BLaER1 treated with 17β-estradiol and CSF1 and Interleukin-3, amounts not matched to agents 10 nM and 100 nM (cell line): ENCODE results near the gene MBL2.

Source experiments
- H3K27ac ChIP-seq, 11 experiments: shearing (Covaris generic); formaldehyde crosslinking; 2 replicates each; pipeline ENCODE4 v1.8.1; 2022
- H3K27me3 ChIP-seq, 11 experiments: shearing (Covaris generic); formaldehyde crosslinking; 2 replicates each; pipeline ENCODE4 v1.8.1; 2022
- H3K36me3 ChIP-seq, 11 experiments: shearing (Covaris generic); formaldehyde crosslinking; 2 replicates each; pipeline ENCODE4 v1.8.1; 2022
- H3K4me1 ChIP-seq, 10 experiments: shearing (Covaris generic); formaldehyde crosslinking; 2 replicates each; pipeline ENCODE4 v1.8.1; 2022
- H3K4me2 ChIP-seq, 11 experiments: shearing (Covaris generic); formaldehyde crosslinking; 2 replicates each; pipeline ENCODE4 v1.8.1; 2022
- H3K4me3 ChIP-seq, 10 experiments: shearing (Covaris generic); formaldehyde crosslinking; 2 replicates each; pipeline ENCODE4 v1.8.1; 2022
- H3K9ac ChIP-seq, 11 experiments: shearing (Covaris generic); formaldehyde crosslinking; 2 replicates each; pipeline ENCODE4 v1.8.1; 2022
- H3K9me3 ChIP-seq, 11 experiments: shearing (Covaris generic); formaldehyde crosslinking; replicated peaks in 1 of 11; 2 replicates each; pipeline ENCODE4 v1.8.1; 2022
- H4K20me1 ChIP-seq, 11 experiments: shearing (Covaris generic); formaldehyde crosslinking; 2 replicates each; pipeline ENCODE4 v1.8.1; 2022
- Cebpa-rat ChIP-seq, 11 experiments: shearing (Covaris generic); IDR thresholded peaks; 2 replicates each; pipeline ENCODE4 v1.8.1; 2022

MBL2 gene

DNA sequence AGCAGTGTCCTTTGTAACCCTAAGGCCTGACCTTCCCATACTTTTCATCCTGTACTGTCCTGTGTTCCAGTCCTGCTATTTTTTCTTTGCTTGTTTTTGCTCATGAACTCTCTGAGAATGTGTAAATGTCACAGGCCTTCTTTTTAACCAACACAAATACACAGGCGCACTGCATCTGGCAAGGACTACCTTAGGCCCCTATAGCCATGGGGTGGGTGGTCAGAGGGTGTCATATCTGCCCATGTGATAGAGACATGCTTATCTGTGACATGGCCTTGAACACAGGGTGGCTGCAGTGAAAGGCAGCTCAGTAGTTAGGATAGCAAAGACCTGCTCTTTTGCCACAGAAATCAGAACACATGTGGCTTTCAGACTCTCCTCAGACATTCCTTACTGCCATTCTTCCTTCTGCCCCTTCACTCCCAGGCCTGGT is 3.9 kb upstream of the MBL2 start:
- Histone ChIP-seq H3K9ac (no peak overlapping the region), H3K27ac (no peak overlapping the region), H3K9me3 (peaks cover 0 to 13% (median 0%) of the 10 kb centered on the region in 11 experiments; a peak in 1 of 22 replicates), H3K36me3 (no peaks in the 10 kb centered on the region), H3K27me3 (no peaks in the 10 kb centered on the region), H3K4me2 (no peak overlapping the region), H3K4me3 (no peak overlapping the region), H4K20me1 (no peaks in the 10 kb centered on the region; a peak in 1 of 22 replicates), H3K4me1 (peaks cover 0 to 17% (median 5%) of the 10 kb centered on the region in 10 experiments; a peak in 7 of 20 replicates)
- TF ChIP-seq Cebpa-rat (IDR thresholded peaks at IDR 0.05) = no peak

DNA sequence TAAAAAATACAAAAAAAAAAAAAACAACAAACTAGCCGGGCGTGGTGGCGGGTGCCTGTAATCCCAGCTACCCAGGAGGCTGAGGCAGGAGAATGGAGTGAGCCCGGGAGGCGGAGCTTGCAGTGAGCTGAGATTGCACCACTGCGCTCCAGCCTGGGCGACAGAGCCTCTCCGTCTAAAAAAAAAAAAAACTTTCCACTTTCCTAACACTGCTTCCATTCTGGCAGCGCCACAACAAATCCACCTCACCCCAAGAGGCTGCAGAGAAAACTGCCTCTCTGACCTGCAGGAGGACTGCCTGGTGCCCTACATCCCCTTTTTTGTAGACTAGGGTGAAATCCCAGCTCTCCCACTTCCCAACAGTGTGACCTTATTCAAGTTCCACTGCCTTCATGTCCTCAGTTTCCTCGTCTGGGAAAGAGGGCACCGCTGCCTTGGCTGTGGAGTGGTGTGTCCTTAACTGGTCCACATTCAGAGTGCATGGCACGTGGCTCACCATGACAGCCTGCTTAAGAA is 2.6 kb upstream of the MBL2 start:
- Histone ChIP-seq H3K4me2 (no peak overlapping the region), H3K27ac (no peak overlapping the region), H3K27me3 (no peaks in the 10 kb centered on the region), H3K9me3 (peaks cover 0 to 13% (median 0%) of the 10 kb centered on the region in 11 experiments; a peak in 1 of 22 replicates), H3K36me3 (no peaks in the 10 kb centered on the region), H4K20me1 (no peaks in the 10 kb centered on the region; a peak in 1 of 22 replicates), H3K4me1 (peaks cover 0 to 21% (median 5%) of the 10 kb centered on the region in 10 experiments; a peak in 7 of 20 replicates), H3K4me3 (no peak overlapping the region), H3K9ac (no peak overlapping the region)
- TF ChIP-seq Cebpa-rat (IDR thresholded peaks at IDR 0.05) = no peak

- Histone ChIP-seq H3K9ac (no peak overlapping the region), H3K36me3 (no peaks in the 10 kb centered on the region)
Measured at GRCh38 chr10:52774600-52775106, 2.1 kb upstream of the MBL2 start.

DNA sequence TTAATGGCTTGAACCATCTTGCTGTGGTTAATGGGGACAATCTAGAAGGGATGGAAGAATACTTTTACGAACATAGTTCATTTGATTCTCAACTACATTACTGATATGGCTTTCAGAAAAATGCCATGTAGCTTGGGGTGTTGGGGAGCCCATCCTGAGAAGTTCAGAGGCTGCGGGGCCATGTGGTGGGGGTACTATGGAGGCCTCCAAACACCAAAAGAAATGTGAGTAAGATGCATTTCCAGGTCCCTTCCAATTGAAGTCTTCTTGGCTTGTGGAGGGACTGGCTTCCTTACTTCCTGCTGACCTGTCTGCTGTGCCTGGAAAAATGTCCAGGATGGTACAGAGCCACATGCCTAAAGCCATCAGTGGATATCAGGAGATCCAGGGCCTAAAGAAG is 1.6 kb upstream of the MBL2 start:
- H3K36me3 ChIP-seq = no peaks in the 10 kb centered on the region
- H3K4me1 ChIP-seq = peaks cover 0 to 21% (median 5%) of the 10 kb centered on the region in 10 experiments; a peak in 7 of 20 replicates
- no peak for TF ChIP-seq Cebpa-rat (IDR thresholded peaks at IDR 0.05)
- no peak overlapping the region for H3K27ac ChIP-seq
- H3K9me3 ChIP-seq = peaks cover 0 to 13% (median 0%) of the 10 kb centered on the region in 11 experiments; a peak in 1 of 22 replicates
- no peaks in the 10 kb centered on the region for H4K20me1 ChIP-seq
- no peak overlapping the region for H3K4me2 ChIP-seq
- no peaks in the 10 kb centered on the region for H3K27me3 ChIP-seq
- no peak overlapping the region for H3K9ac ChIP-seq
- H3K4me3 ChIP-seq = no peak overlapping the region

More at GRCh38 chr10:52774600-52775106, 2.1 kb upstream of the MBL2 start:
- H3K4me2 ChIP-seq = no peak overlapping the region
- peaks cover 0 to 13% (median 0%) of the 10 kb centered on the region in 11 experiments; a peak in 1 of 22 replicates for H3K9me3 ChIP-seq
- no peak for TF ChIP-seq Cebpa-rat (IDR thresholded peaks at IDR 0.05)
- no peaks in the 10 kb centered on the region for H3K27me3 ChIP-seq
- H4K20me1 ChIP-seq = no peaks in the 10 kb centered on the region
- no peak overlapping the region for H3K27ac ChIP-seq
- no peak overlapping the region for H3K4me3 ChIP-seq
- peaks cover 0 to 21% (median 5%) of the 10 kb centered on the region in 10 experiments; a peak in 7 of 20 replicates for H3K4me1 ChIP-seq

GRCh38 chr10:52771534-52772445 is 794 bp downstream of the MBL2 start:
- Histone ChIP-seq H3K27ac (peak overlapping the region in 2 of 11 experiments; percentile 13 to 30; a peak in 2 of 22 replicates), H3K9ac (no peak overlapping the region), H3K4me1 (peaks cover 0 to 21% (median 5%) of the 10 kb centered on the region in 10 experiments; a peak in 7 of 20 replicates), H3K36me3 (no peaks in the 10 kb centered on the region), H3K27me3 (no peaks in the 10 kb centered on the region), H3K4me2 (peak overlapping the region in 5 of 11 experiments; percentile 8 to 81 (median 65); a peak in 9 of 22 replicates), H4K20me1 (no peaks in the 10 kb centered on the region), H3K4me3 (no peak overlapping the region), H3K9me3 (peaks cover 0 to 7% (median 0%) of the 10 kb centered on the region in 11 experiments; a peak in 1 of 22 replicates)
- TF ChIP-seq Cebpa-rat (IDR thresholded peaks at IDR 0.05) = no peak

DNA sequence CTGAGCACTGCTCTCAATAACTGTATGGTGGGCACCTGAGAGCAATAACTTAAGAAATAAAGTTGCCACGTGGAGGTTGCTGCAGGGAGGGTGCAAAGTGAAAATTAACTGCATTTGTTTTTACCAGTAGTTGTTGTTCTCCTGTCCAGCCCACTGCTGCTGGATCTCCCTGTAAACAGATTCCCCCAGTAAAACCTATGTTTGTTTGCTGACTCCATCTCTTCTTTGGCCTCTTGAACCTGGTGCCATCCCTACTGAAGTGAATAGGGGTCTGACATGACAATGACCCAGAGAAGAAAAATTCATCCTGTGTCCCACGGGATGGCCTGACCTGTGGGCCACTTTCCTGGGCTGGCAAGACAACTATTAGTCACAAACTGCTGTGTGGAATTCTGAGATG is 1.7 kb downstream of the MBL2 start:
- no peaks in the 10 kb centered on the region for H3K27me3 ChIP-seq
- H3K9ac ChIP-seq = no peak overlapping the region
- no peaks in the 10 kb centered on the region for H3K36me3 ChIP-seq
- H3K4me2 ChIP-seq = no peak overlapping the region
- no peak overlapping the region for H3K27ac ChIP-seq
- no peak overlapping the region for H3K4me3 ChIP-seq
- no peaks in the 10 kb centered on the region for H3K9me3 ChIP-seq
- peaks cover 0 to 21% (median 5%) of the 10 kb centered on the region in 10 experiments; a peak in 7 of 20 replicates for H3K4me1 ChIP-seq
- no peak for TF ChIP-seq Cebpa-rat (IDR thresholded peaks at IDR 0.05)
- no peaks in the 10 kb centered on the region for H4K20me1 ChIP-seq

GRCh38 chr10:52769966-52770365 is 2.6 kb downstream of the MBL2 start:
- Histone ChIP-seq H3K4me3 (no peak overlapping the region), H3K4me2 (no peak overlapping the region), H3K36me3 (no peaks in the 10 kb centered on the region), H3K27me3 (no peaks in the 10 kb centered on the region), H3K4me1 (peaks cover 0 to 21% (median 5%) of the 10 kb centered on the region in 10 experiments; a peak in 7 of 20 replicates), H3K27ac (no peak overlapping the region), H3K9ac (no peak overlapping the region), H3K9me3 (no peaks in the 10 kb centered on the region), H4K20me1 (no peaks in the 10 kb centered on the region)
- TF ChIP-seq Cebpa-rat (IDR thresholded peaks at IDR 0.05) = no peak

- Histone ChIP-seq H4K20me1 (no peaks in the 10 kb centered on the region), H3K4me1 (peaks cover 0 to 20% (median 5%) of the 10 kb centered on the region in 10 experiments; a peak in 7 of 20 replicates), H3K9ac (no peak overlapping the region), H3K4me3 (no peak overlapping the region), H3K9me3 (no peaks in the 10 kb centered on the region), H3K36me3 (no peaks in the 10 kb centered on the region), H3K27me3 (no peaks in the 10 kb centered on the region), H3K4me2 (no peak overlapping the region), H3K27ac (no peak overlapping the region)
- TF ChIP-seq Cebpa-rat (IDR thresholded peaks at IDR 0.05) = no peak
Measured at GRCh38 chr10:52768001-52768532, 4.5 kb downstream of the MBL2 start.

DNA sequence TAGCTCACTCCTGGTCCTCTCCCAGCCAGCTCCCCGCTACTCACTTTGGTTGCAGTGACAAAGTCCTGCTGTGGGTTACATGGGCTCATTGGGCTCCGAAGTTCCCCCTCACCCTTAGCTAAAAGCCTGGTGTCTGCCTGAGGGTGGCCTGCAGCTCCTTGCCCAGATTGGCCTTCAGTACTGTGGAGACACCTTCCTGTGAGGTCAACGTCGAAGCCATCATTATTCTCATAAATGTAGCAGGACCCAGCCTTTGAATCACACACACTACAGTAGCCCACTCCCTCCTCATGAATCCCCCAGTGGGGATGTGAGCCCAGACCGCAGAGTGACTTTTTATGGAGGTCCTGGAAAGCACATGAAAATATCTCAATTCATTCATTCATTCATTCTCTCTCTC is 10.5 kb downstream of the MBL2 start:
- no peak for TF ChIP-seq Cebpa-rat (IDR thresholded peaks at IDR 0.05)
- Histone ChIP-seq H3K27ac (peak overlapping the region in 2 of 11 experiments; percentile 16 to 95; a peak in 1 of 22 replicates), H3K27me3 (no peaks in the 10 kb centered on the region), H4K20me1 (no peaks in the 10 kb centered on the region), H3K4me2 (no peak overlapping the region), H3K4me1 (peaks cover 32 to 44% (median 36%) of the 10 kb centered on the region in 10 experiments), H3K4me3 (no peak overlapping the region), H3K9ac (no peak overlapping the region), H3K9me3 (peaks cover 0 to 15% (median 0%) of the 10 kb centered on the region in 11 experiments; a peak in 6 of 22 replicates), H3K36me3 (no peaks in the 10 kb centered on the region)
